A549 (cell line): ENCODE results near the gene ERICH6. TPM values are rescaled to one million over a fixed set of nuclear protein-coding genes. Genes with fewer than 3 reads are reported as not detected.

Experiments
- ATAC-seq, 2 experiments: fragments of 200-7000 bp in 1 of 2; fragments of >200 bp in 1 of 2; cut with Nextera tagmentation in 1 of 2; cut with Tn5 transposase in 1 of 2; 3 replicates each; pipeline versions ENCODE4 v1.8.0 to v1.9.1; 2018 to 2020; ENCODE audit warnings: mild to moderate bottlenecking in 1 of 2, moderate library complexity in 1 of 2
- CTCF ChIA-PET: fragments of 300-600 bp; sonication (Branson Sonifier 250); formaldehyde crosslinking; extraction: SDS; loops from one replicate; lab custom pipeline; 2021; ENCODE audit warnings: antibody characterized with exemption, inconsistent platforms; lab: Yijun Ruan, JAX
- POLR2A ChIA-PET: fragments of 350-600 bp; formaldehyde crosslinking; extraction: SDS; loops from one replicate; lab custom pipeline; 2021; ENCODE audit warnings: antibody characterized with exemption, inconsistent platforms; lab: Yijun Ruan, JAX
- DNase-seq, 2 experiments: peaks; one replicate each; pipeline versions ENCODE4 v3.0.0 to v3.0.0-alpha.2; 2011 to 2016; ENCODE audit warnings: low read depth in 1 of 2, low spot score in 1 of 2
- FAIRE-seq: peaks from 2 replicates; lab custom pipeline; 2011; peaks lifted over from hg19 to GRCh38; lab: Jason Lieb, UNC
- H3K27ac ChIP-seq, 2 experiments: fragments of >200 bp; sonication (Bioruptor Twin); formaldehyde crosslinking; 3 replicates each; pipeline ENCODE4 v1.5.1; 2016 to 2017
- H3K4me1 ChIP-seq: fragments of >200 bp; sonication (Bioruptor Twin); formaldehyde crosslinking; 3 replicates; pipeline ENCODE4 v1.6.1; 2016
- H3K4me2 ChIP-seq: fragments of >200 bp; sonication (Bioruptor Twin); formaldehyde crosslinking; 3 replicates; pipeline ENCODE4 v1.6.1; 2016
- H3K4me3 ChIP-seq: fragments of >200 bp; sonication (Bioruptor Twin); formaldehyde crosslinking; 3 replicates; pipeline ENCODE4 v1.5.1; 2016
- H3K9me3 ChIP-seq: fragments of >200 bp; sonication (Bioruptor Twin); formaldehyde crosslinking; 3 replicates; pipeline ENCODE4 v1.6.1; 2016
- CBX2 ChIP-seq: fragments of 200-600 bp; sonication (generic); IDR thresholded peaks from 2 replicates; pipeline ENCODE4 v1.6.1; 2016; ENCODE audit warnings: low read depth, mild to moderate bottlenecking, borderline replicate concordance
- CBX8 ChIP-seq: fragments of 200-600 bp; sonication (generic); IDR thresholded peaks from 2 replicates; pipeline ENCODE4 v1.6.1; 2016
- CHD2 ChIP-seq: fragments of 150-350 bp; IDR thresholded peaks from 2 replicates; pipeline ENCODE4 v1.6.1; 2014; ENCODE audit warnings: low read length; ENCODE audit not compliant: partially characterized antibody
- CHD4 ChIP-seq: fragments of 200-600 bp; sonication (generic); IDR thresholded peaks from 2 replicates; pipeline ENCODE4 v1.6.1; 2016; ENCODE audit warnings: antibody characterized with exemption, mild to moderate bottlenecking, borderline replicate concordance
- CTCF ChIP-seq: fragments of >200 bp; sonication (Bioruptor Twin); formaldehyde crosslinking; IDR thresholded peaks from 3 replicates; pipeline ENCODE4 v1.5.1; 2016
- EP300 ChIP-seq, 2 experiments: fragments of >200 bp; sonication (Bioruptor Twin); formaldehyde crosslinking; IDR thresholded peaks; 2 replicates in 1 of 2; 3 replicates in 1 of 2; pipeline ENCODE4 v1.6.1; 2016 to 2017
- FOSB ChIP-seq: fragments of 250-450 bp; sonication (Bioruptor Pico); IDR thresholded peaks from 2 replicates; pipeline ENCODE4 v1.5.0; 2020; ENCODE audit warnings: mild to moderate bottlenecking, moderate library complexity
- HDAC2 ChIP-seq: fragments of 200-600 bp; sonication (generic); IDR thresholded peaks from 2 replicates; pipeline ENCODE4 v1.6.1; 2016
- HEYL ChIP-seq: fragments of 250-450 bp; sonication (Bioruptor Pico); IDR thresholded peaks from 2 replicates; pipeline ENCODE4 v1.8.0; 2021; ENCODE audit warnings: mild to moderate bottlenecking, moderate library complexity
- HOXA7 ChIP-seq: fragments of 250-450 bp; sonication (Bioruptor Pico); IDR thresholded peaks from 2 replicates; pipeline ENCODE4 v1.5.0; 2020; ENCODE audit warnings: mild to moderate bottlenecking, moderate library complexity
- HOXB5 ChIP-seq: fragments of 250-450 bp; sonication (Bioruptor Pico); IDR thresholded peaks from 2 replicates; pipeline ENCODE4 v1.5.0; 2020; ENCODE audit warnings: mild to moderate bottlenecking, moderate library complexity
- JUN ChIP-seq, 2 experiments: fragments of >200 bp; sonication (Bioruptor Twin); formaldehyde crosslinking; IDR thresholded peaks; 2 replicates in 1 of 2; 3 replicates in 1 of 2; pipeline ENCODE4 v1.6.1; 2016 to 2017
- JUNB ChIP-seq: fragments of >200 bp; sonication (Bioruptor Twin); formaldehyde crosslinking; IDR thresholded peaks from 2 replicates; pipeline ENCODE4 v1.6.1; 2016
- KDM1A ChIP-seq: fragments of 200-600 bp; sonication (generic); IDR thresholded peaks from 2 replicates; pipeline ENCODE4 v1.6.1; 2016; ENCODE audit warnings: low read depth, mild to moderate bottlenecking
- KDM5A ChIP-seq: fragments of 200-600 bp; sonication (generic); IDR thresholded peaks from 2 replicates; pipeline ENCODE4 v1.6.1; 2016; ENCODE audit warnings: antibody characterized with exemption, mild to moderate bottlenecking
- MAFK ChIP-seq: fragments of 450-650 bp; IDR thresholded peaks from 2 replicates; pipeline ENCODE4 v1.6.1; 2014; ENCODE audit not compliant: partially characterized antibody
- MAX ChIP-seq: IDR thresholded peaks from 2 replicates; pipeline ENCODE4 v1.6.1; 2012
- POLR2AphosphoS2 ChIP-seq: conservative IDR thresholded peaks from 2 replicates; pipeline ENCODE4 v1.6.1; 2012; ENCODE audit warnings: low read length, improper control_type of control experiment, inconsistent platforms
- RAD21 ChIP-seq, 2 experiments: fragments of >200 bp in 1 of 2; sonication (Bioruptor Twin) in 1 of 2; formaldehyde crosslinking in 1 of 2; IDR thresholded peaks in 1 of 2; conservative IDR thresholded peaks in 1 of 2; 2 replicates in 1 of 2; 3 replicates in 1 of 2; pipeline ENCODE4 v1.6.1; 2012 to 2018; ENCODE audit warnings: inconsistent platforms in 1 of 2
- RARB ChIP-seq: fragments of 250-450 bp; sonication (Bioruptor Pico); IDR thresholded peaks from 2 replicates; pipeline ENCODE4 v1.8.0; 2021; ENCODE audit warnings: mild to moderate bottlenecking, moderate library complexity
- SMC3 ChIP-seq: fragments of >200 bp; sonication (Bioruptor Twin); formaldehyde crosslinking; IDR thresholded peaks from 3 replicates; pipeline ENCODE4 v1.6.1; 2018; ENCODE audit warnings: inconsistent platforms
- TFCP2L1 ChIP-seq: fragments of 250-450 bp; sonication (Bioruptor Pico); IDR thresholded peaks from 2 replicates; pipeline ENCODE4 v1.5.0; 2021; ENCODE audit warnings: mild to moderate bottlenecking
- USF2 ChIP-seq: fragments of 450-650 bp; IDR thresholded peaks from 2 replicates; pipeline ENCODE4 v1.6.1; 2014; ENCODE audit warnings: antibody characterized with exemption
- ZC3H11A ChIP-seq: fragments of 450-650 bp; IDR thresholded peaks from 2 replicates; pipeline ENCODE4 v1.6.1; 2014; ENCODE audit warnings: antibody characterized with exemption, mild to moderate bottlenecking
- ZNF302 ChIP-seq: fragments of 250-450 bp; sonication (Bioruptor Pico); IDR thresholded peaks from 2 replicates; pipeline ENCODE4 v1.9.0; 2021; ENCODE audit warnings: inconsistent platforms, mild to moderate bottlenecking, moderate library complexity
- ZSCAN20 ChIP-seq: fragments of 250-450 bp; sonication (Bioruptor Pico); IDR thresholded peaks from 2 replicates; pipeline ENCODE4 v1.8.0; 2022; ENCODE audit warnings: mild to moderate bottlenecking, moderate library complexity
- WGBS: methylation state at CpG from one replicate; pipeline ENCODE4 v1.1.6; 2017; ENCODE audit errors: missing lambda C conversion rate; 5-methylcytosine and 5-hydroxymethylcytosine counted together
- polyA plus RNA-seq, 4 experiments: library from polyadenylated mRNA; depleted of rRNA in 3 of 4; stranded (reverse); fragments of >200 nt; fragmentation: RNase III in 1 of 4; extraction: RNeasy Plus Mini Kit Qiagen cat#74134 plus additional on column Dnase treatment in 1 of 4; gene quantifications; 2 replicates in 3 of 4; 3 replicates in 1 of 4; pipeline ENCODE4 v1.2.3, GENCODE V29; 2011 to 2017
- TF ChIP-seq, protein P1 (sequence below): fragments of 250-450 bp; sonication (Bioruptor Pico); IDR thresholded peaks from 2 replicates; pipeline ENCODE4 v1.5.0; 2021; ENCODE audit warnings: mild to moderate bottlenecking, moderate library complexity, borderline replicate concordance
- TF ChIP-seq, protein P2 (sequence below): IDR thresholded peaks from 2 replicates; pipeline ENCODE4 v1.6.1; 2012; ENCODE audit warnings: low read depth, borderline replicate concordance
- TF ChIP-seq, protein P3 (sequence below): fragments of >200 bp; sonication (Bioruptor Twin); formaldehyde crosslinking; IDR thresholded peaks from 2 replicates; pipeline ENCODE4 v1.6.1; 2016
- TF ChIP-seq, protein P4 (sequence below): fragments of >200 bp; sonication (Bioruptor Twin); formaldehyde crosslinking; IDR thresholded peaks from 3 replicates; pipeline ENCODE4 v1.6.1; 2016

The ERICH6 gene
- polyA plus RNA-seq, 2 of the 4 experiments (the other 2 are of a cell fraction): 0.06 TPM; not detected in 1

DNA sequence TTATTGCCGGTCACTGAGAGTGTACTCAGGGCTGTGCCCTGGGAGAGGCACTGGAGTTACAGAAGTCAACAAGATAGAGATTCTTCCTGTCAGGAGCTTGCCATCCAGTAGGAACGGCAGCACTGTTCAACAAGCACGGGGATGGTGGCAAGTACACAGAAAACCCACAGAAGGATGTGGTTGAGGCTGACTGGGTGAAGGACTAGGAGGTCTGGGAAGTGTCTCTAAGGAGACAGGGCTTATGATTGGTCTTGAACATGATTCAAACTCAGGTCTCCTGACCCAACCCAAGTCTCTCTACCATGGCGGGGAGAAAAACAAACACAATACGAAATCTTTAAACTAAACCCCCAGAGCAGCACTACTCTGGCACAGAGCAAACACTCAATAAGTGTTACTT is 37.6 kb downstream of the ERICH6 start:
- Histone ChIP-seq H3K9me3 (no peaks in the 10 kb centered on the region), H3K4me1 (no peaks in the 10 kb centered on the region), H3K4me2 (no peak overlapping the region), H3K27ac (no peak overlapping the region), H3K4me3 (no peak overlapping the region)
- no peak for DNase-seq
- ChIA-PET POLR2A (no interaction called here), CTCF (interaction anchor here (1.6 kb wide), 1 partner anchor 9 kb away, joined by 3 read pairs; no protein-coding TSS in a partner anchor)
- FAIRE-seq: no peak
- whole genome bisulfite sequencing: 67% methylated on average over 5 of the region's 5 CpGs
- no peak for TF ChIP-seq MAFK
- no peak for TF ChIP-seq CHD2
- no peak for TF ChIP-seq HOXB5 (CRISPR knock-in tag)
- TF ChIP-seq HOXA7: no peak
- TF ChIP-seq ZNF302 (CRISPR knock-in tag): no peak
- TF ChIP-seq CHD4: no peak
- no peak for TF ChIP-seq RAD21 (conservative IDR thresholded peaks at IDR 0.05 in 1 of 2, IDR thresholded peaks at IDR 0.05 in 1 of 2)
- no peak for ATAC-seq

DNA sequence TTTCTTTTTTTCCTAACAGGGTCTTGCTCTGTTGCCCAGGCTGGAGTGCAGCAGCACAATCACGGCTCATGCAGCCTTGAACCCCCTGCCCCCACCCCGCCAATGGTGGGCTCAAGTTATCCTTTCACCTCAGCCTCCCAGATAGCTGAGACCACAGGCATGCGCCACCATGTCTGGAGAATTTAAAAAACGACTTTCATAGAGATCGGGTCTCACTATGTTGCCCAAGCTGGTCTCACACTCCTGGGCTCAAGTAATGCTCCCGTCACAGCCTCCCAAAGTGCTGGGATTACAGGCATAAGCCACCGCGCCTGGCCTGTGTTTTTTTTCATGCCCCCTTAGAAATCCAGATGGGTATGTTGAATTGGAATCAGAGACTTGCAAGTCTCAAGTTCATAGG is 40.3 kb downstream of the ERICH6 start:
- Histone ChIP-seq H3K4me2 (no peak overlapping the region), H3K9me3 (no peaks in the 10 kb centered on the region), H3K4me3 (no peak overlapping the region), H3K4me1 (no peaks in the 10 kb centered on the region), H3K27ac (no peak overlapping the region)
- no peak for ATAC-seq
- 69% methylated on average over 8 of the region's 8 CpGs for WGBS
- ChIA-PET CTCF (no interaction called here), POLR2A (no interaction called here)
- FAIRE-seq: no peak
- no peak for DNase-seq
- TF ChIP-seq POLR2AphosphoS2 (no peak), CHD2 (no peak), CBX2 (no peak), SMC3 (no peak), ZSCAN20 (CRISPR knock-in tag) (no peak), MAFK (no peak), EP300 (IDR thresholded peaks at IDR 0.05) (no peak), TFCP2L1 (CRISPR knock-in tag) (no peak), CTCF (no peak), CHD4 (no peak), FOSB (CRISPR knock-in tag) (no peak)
- TF ChIP-seq, protein P1, sequence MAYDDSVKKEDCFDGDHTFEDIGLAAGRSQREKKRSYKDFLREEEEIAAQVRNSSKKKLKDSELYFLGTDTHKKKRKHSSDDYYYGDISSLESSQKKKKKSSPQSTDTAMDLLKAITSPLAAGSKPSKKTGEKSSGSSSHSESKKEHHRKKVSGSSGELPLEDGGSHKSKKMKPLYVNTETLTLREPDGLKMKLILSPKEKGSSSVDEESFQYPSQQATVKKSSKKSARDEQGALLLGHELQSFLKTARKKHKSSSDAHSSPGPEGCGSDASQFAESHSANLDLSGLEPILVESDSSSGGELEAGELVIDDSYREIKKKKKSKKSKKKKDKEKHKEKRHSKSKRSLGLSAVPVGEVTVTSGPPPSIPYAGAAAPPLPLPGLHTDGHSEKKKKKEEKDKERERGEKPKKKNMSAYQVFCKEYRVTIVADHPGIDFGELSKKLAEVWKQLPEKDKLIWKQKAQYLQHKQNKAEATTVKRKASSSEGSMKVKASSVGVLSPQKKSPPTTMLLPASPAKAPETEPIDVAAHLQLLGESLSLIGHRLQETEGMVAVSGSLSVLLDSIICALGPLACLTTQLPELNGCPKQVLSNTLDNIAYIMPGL (CRISPR knock-in tag): no peak
- TF ChIP-seq, protein P2, sequence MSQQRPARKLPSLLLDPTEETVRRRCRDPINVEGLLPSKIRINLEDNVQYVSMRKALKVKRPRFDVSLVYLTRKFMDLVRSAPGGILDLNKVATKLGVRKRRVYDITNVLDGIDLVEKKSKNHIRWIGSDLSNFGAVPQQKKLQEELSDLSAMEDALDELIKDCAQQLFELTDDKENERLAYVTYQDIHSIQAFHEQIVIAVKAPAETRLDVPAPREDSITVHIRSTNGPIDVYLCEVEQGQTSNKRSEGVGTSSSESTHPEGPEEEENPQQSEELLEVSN: no peak
- TF ChIP-seq, protein P3, sequence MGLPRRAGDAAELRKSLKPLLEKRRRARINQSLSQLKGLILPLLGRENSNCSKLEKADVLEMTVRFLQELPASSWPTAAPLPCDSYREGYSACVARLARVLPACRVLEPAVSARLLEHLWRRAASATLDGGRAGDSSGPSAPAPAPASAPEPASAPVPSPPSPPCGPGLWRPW: no peak

DNA sequence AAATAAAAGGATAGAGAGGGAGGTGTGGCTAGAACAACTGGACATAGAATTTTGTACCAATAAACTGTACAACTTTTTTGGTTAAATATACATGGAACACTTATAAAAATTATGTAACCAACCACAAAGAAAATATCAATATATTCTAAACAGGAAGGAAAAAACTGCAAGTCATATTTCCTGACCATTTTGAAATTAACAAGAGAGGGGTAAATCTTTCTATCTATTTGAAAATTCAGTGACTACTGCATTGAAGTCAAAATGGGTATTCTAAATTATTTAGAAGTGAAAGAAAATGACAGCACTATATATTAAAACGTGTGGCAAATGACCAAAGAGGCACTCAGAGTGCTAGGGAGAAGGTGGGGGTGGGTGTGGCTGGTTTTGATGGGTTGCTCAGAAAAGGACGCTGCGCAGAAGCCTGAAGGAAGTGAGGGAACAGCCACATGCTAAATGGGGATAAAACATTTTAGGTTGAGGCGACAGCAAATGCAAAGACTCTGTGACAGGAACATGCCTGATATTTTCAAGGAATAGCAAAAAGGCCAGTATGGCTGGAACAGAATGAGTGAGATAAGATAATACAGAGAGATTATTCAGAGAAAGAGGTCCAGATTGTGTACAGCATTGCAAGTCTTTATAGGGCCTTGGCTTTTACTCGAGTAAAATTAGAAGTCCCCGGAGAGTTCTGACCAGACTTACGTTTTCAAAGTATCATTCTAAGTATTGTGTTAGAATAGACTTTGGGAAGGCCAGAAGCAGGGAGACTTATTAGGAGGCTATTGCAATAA is 41.1 kb downstream of the ERICH6 start:
- CTCF ChIA-PET: no interaction called here
- no peak for ATAC-seq
- no peak overlapping the region for H3K4me2 ChIP-seq
- WGBS: 71% methylated on average over 7 of the region's 7 CpGs
- no peak for DNase-seq
- no peaks in the 10 kb centered on the region for H3K4me1 ChIP-seq
- POLR2A ChIA-PET: no interaction called here
- H3K27ac ChIP-seq: no peak overlapping the region
- H3K4me3 ChIP-seq: no peak overlapping the region
- H3K9me3 ChIP-seq: no peaks in the 10 kb centered on the region
- FAIRE-seq: no peak
- TF ChIP-seq CHD4 (no peak), HEYL (no peak), CBX8 (no peak), KDM1A (no peak), RARB (no peak), MAFK (no peak), HDAC2 (no peak), USF2 (no peak), KDM5A (no peak), JUN (IDR thresholded peaks at IDR 0.05) (no peak), FOSB (CRISPR knock-in tag) (no peak), JUNB (no peak), ZC3H11A (no peak), MAX (no peak)
- TF ChIP-seq, protein P4, sequence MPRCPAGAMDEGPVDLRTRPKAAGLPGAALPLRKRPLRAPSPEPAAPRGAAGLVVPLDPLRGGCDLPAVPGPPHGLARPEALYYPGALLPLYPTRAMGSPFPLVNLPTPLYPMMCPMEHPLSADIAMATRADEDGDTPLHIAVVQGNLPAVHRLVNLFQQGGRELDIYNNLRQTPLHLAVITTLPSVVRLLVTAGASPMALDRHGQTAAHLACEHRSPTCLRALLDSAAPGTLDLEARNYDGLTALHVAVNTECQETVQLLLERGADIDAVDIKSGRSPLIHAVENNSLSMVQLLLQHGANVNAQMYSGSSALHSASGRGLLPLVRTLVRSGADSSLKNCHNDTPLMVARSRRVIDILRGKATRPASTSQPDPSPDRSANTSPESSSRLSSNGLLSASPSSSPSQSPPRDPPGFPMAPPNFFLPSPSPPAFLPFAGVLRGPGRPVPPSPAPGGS: no peak
